ENCODE results near the gene LNP1.

LNP1 gene

DNA sequence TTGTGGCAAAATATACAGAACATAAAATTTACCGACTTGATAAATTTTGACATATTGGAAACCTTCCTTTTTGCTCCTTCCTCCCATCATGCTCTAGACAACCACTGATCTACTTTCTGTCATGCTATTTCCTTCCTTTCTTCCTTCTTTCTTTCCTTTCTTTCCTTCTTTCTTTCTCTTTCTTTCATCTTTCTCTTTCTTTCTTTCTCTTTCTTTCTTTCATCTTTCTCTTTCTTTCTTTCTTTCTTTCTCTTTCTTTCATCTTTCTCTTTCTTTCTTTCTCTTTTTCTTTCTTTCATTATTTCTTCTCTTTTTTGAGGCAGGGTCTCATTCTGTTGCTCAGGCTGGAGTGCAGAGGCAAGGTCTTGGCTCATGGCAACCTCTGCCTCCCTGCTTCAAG lies 82.2 kb downstream of the LNP1 start:
- no peak for DNase-seq

- DNase-seq: no peak
Observed at GRCh38 chr3:100486808-100487207, 85.5 kb downstream of the LNP1 start.

DNA sequence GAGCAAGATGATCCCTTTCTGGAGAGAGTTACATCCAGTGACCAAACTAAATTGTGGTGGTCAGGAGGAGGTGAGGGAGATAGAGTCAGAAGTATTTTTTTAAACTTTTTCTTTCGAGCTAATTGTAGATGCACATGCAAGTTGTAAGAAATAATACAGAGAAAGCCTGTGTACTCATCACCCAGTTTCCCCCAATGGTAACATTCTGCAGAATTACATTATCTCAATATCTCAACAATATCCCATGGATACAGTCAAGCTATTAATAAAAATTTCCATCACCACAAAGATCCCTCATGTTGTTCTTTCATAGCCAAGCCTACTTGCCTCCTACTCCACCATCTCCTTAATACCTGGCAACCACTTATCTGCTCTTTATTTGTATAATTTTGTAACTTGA lies 87.8 kb downstream of the LNP1 start:
- DNase-seq: no peak

- DNase-seq: peak; percentile 88
Observed at GRCh38 chr3:100492059-100493006, 91.0 kb downstream of the LNP1 start, which contains the start of gene TMEM45A. TMEM45A (plus strand) TSS chr3:100492619; CDS start chr3:100555212, 62,593 bp downstream.

- peak; percentile 86 for DNase-seq
Observed at GRCh38 chr3:100496711-100497261, 95.4 kb downstream of the LNP1 start.

DNA sequence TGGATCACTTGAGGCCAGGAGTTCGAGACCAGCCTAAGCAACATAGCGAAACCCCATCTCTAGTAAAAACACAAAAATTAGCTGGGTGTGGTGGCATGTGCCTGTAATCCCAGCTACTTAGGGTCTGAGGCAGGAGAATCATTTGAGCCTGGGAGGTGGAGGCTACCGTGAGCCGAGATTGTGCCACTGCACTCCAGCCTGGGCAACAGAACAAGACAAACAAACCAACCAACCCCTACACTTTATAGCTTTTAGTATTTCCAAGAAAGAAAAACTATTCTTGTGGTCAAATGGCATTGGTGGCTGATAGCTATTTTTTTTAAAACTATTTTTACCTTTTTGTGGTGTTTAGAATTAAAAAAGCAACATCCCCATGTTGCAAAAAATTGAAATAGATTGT lies 98.3 kb downstream of the LNP1 start:
- no peak for DNase-seq

DNA sequence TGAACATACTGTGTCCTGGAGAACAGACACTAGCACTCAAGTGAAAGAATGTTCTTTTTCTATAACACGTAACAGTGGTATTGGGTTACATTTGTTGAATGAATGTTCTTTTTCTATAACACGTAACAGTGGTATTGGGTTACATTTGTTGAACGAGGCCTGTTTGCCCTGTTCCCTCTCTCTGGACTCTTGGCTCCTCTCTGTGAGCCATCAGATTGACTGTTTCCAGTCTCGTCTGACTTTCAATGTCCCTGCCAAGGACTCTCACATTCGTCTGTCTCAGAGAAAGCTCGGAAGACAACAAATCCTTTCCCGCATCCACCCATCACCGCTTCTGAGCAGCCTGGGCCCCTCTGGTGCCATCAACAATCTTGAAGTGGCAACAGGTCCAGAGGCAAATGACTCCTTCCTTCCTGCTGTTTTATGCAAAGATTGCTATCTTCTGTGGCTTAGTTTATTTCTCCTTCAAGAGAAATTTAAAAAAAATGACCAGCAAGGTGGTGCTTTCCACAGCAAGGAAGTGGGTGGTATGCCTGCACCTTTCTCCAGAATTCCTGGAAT lies 99.1 kb downstream of the LNP1 start:
- no peak for DNase-seq

GRCh38 chr3:100503448-100503847 lies 102.1 kb downstream of the LNP1 start:
- no peak for DNase-seq
